ENCODE measurements around the gene MAP3K20.

DNA sequence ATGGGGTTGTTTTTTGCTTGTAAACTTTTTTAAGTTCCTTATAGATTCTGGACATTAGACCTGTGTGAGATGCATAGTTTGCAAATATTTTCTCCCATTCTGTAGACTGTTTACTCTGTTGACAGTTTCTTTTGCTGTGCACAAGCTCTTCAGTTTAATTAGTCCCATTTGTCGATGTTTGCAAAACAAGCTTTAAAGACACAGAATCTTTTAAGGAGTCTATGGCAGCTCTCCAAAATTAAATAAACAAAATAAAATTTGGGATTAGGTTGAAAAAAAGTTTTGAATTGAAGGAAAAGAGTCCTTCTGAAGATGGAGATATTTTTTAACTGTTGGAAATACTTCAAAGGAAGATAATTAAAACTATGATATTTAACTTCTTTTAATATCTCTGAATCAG is 88.8 kb downstream of the MAP3K20 start:
- TF ChIP-seq POLR2AphosphoS5 (IDR thresholded peaks at IDR 0.05; ENCODE audit: insufficient read depth, low read depth, low read length) = no peak
- TF ChIP-seq, protein P1, sequence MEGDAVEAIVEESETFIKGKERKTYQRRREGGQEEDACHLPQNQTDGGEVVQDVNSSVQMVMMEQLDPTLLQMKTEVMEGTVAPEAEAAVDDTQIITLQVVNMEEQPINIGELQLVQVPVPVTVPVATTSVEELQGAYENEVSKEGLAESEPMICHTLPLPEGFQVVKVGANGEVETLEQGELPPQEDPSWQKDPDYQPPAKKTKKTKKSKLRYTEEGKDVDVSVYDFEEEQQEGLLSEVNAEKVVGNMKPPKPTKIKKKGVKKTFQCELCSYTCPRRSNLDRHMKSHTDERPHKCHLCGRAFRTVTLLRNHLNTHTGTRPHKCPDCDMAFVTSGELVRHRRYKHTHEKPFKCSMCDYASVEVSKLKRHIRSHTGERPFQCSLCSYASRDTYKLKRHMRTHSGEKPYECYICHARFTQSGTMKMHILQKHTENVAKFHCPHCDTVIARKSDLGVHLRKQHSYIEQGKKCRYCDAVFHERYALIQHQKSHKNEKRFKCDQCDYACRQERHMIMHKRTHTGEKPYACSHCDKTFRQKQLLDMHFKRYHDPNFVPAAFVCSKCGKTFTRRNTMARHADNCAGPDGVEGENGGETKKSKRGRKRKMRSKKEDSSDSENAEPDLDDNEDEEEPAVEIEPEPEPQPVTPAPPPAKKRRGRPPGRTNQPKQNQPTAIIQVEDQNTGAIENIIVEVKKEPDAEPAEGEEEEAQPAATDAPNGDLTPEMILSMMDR (IDR thresholded peaks at IDR 0.05; ENCODE audit: extremely low read depth in 1 of 2, insufficient read depth in 1 of 2, low read depth in 1 of 2, low read length in 2 of 2) = no peak
- TF ChIP-seq, protein P2, sequence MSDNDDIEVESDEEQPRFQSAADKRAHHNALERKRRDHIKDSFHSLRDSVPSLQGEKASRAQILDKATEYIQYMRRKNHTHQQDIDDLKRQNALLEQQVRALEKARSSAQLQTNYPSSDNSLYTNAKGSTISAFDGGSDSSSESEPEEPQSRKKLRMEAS (IDR thresholded peaks at IDR 0.05; ENCODE audit: insufficient read depth, insufficient read length) = no peak
- TF ChIP-seq EZH2 (IDR thresholded peaks at IDR 0.05; ENCODE audit: borderline replicate concordance, low read depth, low read length, severe bottlenecking) = no peak
- no peak for TF ChIP-seq POLR2A (IDR thresholded peaks at IDR 0.05; ENCODE audit: low read depth, low read length)
- no peak for TF ChIP-seq FOS (IDR thresholded peaks at IDR 0.05; ENCODE audit: borderline replicate concordance, insufficient read depth, low read length)
